ENCODE data around the gene PPFIA1. TPM values are rescaled to one million over a fixed set of nuclear protein-coding genes. Genes with fewer than 3 reads are reported as not detected.

The PPFIA1 gene
- total and polyA plus RNA-seq, 2 of the 8 experiments (the other 6 are each of a cell fraction or from before 2014, with no cell fraction given) = 44.3 to 73.5 TPM

- TF ChIP-seq, protein P1, sequence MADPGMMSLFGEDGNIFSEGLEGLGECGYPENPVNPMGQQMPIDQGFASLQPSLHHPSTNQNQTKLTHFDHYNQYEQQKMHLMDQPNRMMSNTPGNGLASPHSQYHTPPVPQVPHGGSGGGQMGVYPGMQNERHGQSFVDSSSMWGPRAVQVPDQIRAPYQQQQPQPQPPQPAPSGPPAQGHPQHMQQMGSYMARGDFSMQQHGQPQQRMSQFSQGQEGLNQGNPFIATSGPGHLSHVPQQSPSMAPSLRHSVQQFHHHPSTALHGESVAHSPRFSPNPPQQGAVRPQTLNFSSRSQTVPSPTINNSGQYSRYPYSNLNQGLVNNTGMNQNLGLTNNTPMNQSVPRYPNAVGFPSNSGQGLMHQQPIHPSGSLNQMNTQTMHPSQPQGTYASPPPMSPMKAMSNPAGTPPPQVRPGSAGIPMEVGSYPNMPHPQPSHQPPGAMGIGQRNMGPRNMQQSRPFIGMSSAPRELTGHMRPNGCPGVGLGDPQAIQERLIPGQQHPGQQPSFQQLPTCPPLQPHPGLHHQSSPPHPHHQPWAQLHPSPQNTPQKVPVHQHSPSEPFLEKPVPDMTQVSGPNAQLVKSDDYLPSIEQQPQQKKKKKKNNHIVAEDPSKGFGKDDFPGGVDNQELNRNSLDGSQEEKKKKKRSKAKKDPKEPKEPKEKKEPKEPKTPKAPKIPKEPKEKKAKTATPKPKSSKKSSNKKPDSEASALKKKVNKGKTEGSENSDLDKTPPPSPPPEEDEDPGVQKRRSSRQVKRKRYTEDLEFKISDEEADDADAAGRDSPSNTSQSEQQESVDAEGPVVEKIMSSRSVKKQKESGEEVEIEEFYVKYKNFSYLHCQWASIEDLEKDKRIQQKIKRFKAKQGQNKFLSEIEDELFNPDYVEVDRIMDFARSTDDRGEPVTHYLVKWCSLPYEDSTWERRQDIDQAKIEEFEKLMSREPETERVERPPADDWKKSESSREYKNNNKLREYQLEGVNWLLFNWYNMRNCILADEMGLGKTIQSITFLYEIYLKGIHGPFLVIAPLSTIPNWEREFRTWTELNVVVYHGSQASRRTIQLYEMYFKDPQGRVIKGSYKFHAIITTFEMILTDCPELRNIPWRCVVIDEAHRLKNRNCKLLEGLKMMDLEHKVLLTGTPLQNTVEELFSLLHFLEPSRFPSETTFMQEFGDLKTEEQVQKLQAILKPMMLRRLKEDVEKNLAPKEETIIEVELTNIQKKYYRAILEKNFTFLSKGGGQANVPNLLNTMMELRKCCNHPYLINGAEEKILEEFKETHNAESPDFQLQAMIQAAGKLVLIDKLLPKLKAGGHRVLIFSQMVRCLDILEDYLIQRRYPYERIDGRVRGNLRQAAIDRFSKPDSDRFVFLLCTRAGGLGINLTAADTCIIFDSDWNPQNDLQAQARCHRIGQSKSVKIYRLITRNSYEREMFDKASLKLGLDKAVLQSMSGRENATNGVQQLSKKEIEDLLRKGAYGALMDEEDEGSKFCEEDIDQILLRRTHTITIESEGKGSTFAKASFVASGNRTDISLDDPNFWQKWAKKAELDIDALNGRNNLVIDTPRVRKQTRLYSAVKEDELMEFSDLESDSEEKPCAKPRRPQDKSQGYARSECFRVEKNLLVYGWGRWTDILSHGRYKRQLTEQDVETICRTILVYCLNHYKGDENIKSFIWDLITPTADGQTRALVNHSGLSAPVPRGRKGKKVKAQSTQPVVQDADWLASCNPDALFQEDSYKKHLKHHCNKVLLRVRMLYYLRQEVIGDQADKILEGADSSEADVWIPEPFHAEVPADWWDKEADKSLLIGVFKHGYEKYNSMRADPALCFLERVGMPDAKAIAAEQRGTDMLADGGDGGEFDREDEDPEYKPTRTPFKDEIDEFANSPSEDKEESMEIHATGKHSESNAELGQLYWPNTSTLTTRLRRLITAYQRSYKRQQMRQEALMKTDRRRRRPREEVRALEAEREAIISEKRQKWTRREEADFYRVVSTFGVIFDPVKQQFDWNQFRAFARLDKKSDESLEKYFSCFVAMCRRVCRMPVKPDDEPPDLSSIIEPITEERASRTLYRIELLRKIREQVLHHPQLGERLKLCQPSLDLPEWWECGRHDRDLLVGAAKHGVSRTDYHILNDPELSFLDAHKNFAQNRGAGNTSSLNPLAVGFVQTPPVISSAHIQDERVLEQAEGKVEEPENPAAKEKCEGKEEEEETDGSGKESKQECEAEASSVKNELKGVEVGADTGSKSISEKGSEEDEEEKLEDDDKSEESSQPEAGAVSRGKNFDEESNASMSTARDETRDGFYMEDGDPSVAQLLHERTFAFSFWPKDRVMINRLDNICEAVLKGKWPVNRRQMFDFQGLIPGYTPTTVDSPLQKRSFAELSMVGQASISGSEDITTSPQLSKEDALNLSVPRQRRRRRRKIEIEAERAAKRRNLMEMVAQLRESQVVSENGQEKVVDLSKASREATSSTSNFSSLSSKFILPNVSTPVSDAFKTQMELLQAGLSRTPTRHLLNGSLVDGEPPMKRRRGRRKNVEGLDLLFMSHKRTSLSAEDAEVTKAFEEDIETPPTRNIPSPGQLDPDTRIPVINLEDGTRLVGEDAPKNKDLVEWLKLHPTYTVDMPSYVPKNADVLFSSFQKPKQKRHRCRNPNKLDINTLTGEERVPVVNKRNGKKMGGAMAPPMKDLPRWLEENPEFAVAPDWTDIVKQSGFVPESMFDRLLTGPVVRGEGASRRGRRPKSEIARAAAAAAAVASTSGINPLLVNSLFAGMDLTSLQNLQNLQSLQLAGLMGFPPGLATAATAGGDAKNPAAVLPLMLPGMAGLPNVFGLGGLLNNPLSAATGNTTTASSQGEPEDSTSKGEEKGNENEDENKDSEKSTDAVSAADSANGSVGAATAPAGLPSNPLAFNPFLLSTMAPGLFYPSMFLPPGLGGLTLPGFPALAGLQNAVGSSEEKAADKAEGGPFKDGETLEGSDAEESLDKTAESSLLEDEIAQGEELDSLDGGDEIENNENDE (IDR thresholded peaks at IDR 0.05; ENCODE audit: insufficient replicate concordance, low read length) = no peak
- TF ChIP-seq PHF8 (conservative IDR thresholded peaks at IDR 0.05; ENCODE audit: low read depth, low read length) (no peak), JUN (IDR thresholded peaks at IDR 0.05; ENCODE audit: low read depth, low read length) (no peak)
These were observed 89.7 kb downstream of the PPFIA1 start (continued) for GRCh38 chr11:70360211-70360610.

All from H1 (cell line).